NCI-H1417 (cell line): ENCODE results near the gene PARN.

ENCODE experiments used
- DNase-seq, 3 experiments: peaks; one replicate each; lab custom pipeline; 2025; lab: John Stamatoyannopoulos, UW

Gene PARN

GRCh38 chr16:14472357-14472756 lies 157.7 kb downstream of the PARN start:
- DNase-seq, result no peak

- no peak for DNase-seq
These were observed 159.3 kb downstream of the PARN start for GRCh38 chr16:14470788-14471187.

GRCh38 chr16:14465799-14466198 lies 164.3 kb downstream of the PARN start:
- DNase-seq, result no peak

GRCh38 chr16:14464796-14465195 lies 165.3 kb downstream of the PARN start:
- no peak for DNase-seq

- DNase-seq, result no peak
These were observed 165.9 kb downstream of the PARN start for GRCh38 chr16:14464192-14464591.

- DNase-seq, result no peak
These were observed 167.2 kb downstream of the PARN start for GRCh38 chr16:14462811-14463210.

- no peak for DNase-seq
These were observed 169.3 kb downstream of the PARN start for GRCh38 chr16:14460726-14461125.

- no peak for DNase-seq
These were observed 171.5 kb downstream of the PARN start for GRCh38 chr16:14458576-14458975.

GRCh38 chr16:14456793-14457481 lies 173.1 kb downstream of the PARN start:
- DNase-seq, result no peak

- no peak for DNase-seq
These were observed 174.5 kb downstream of the PARN start for GRCh38 chr16:14455573-14455972.

- no peak for DNase-seq
These were observed 175.7 kb downstream of the PARN start for GRCh38 chr16:14454391-14454790.

- no peak for DNase-seq
These were observed 178.0 kb downstream of the PARN start for GRCh38 chr16:14452066-14452465.

GRCh38 chr16:14450846-14451245 lies 179.2 kb downstream of the PARN start:
- DNase-seq, result no peak

GRCh38 chr16:14449790-14450480 lies 180.1 kb downstream of the PARN start:
- DNase-seq, result no peak

- DNase-seq, result no peak
These were observed 180.7 kb downstream of the PARN start for GRCh38 chr16:14449334-14449733.

GRCh38 chr16:14448879-14449278 lies 181.2 kb downstream of the PARN start:
- no peak for DNase-seq

GRCh38 chr16:14447783-14448182 lies 182.3 kb downstream of the PARN start:
- DNase-seq, result no peak

- DNase-seq, result no peak
These were observed 183.3 kb downstream of the PARN start for GRCh38 chr16:14446796-14447195.

- DNase-seq, result no peak
These were observed 183.9 kb downstream of the PARN start for GRCh38 chr16:14445937-14446715.

- no peak for DNase-seq
These were observed 184.9 kb downstream of the PARN start for GRCh38 chr16:14444979-14445810.

GRCh38 chr16:14441533-14441932 lies 188.5 kb downstream of the PARN start:
- peak in 2 of 3 experiments; percentile 11 to 54 for DNase-seq

- DNase-seq, result peak; percentile 15 to 56 (median 30)
These were observed 191.8 kb downstream of the PARN start for GRCh38 chr16:14438256-14438655.
